Hindlimb muscle (tissue), 1 donor: ENCODE results near the gene DDX46. TPM values are rescaled to one million over a fixed set of nuclear protein-coding genes. Genes with fewer than 3 reads are reported as not detected.
"Not testable (repeated sequence)": the region's sequence is repeated elsewhere in the genome, so short reads cannot be mapped to it uniquely, and the experiment has no call there.

Source experiments
- DNase-seq: peaks from one replicate; pipeline ENCODE4 v3.0.0-alpha.2; 2013
- polyA plus RNA-seq: library from polyadenylated mRNA; unstranded; fragments of 120-200 nt; gene quantifications from one replicate; pipeline ENCODE4 v1.2.1, GENCODE V29; 2013; ENCODE audit not compliant: insufficient read length

Gene DDX46
- polyA plus RNA-seq, 1 donor = 54.2 TPM

GRCh38 chr5:134784241-134784920 is 25.8 kb downstream of the DDX46 start:
- no peak for DNase-seq

- no peak for DNase-seq
Observed at GRCh38 chr5:134784946-134785620, 26.5 kb downstream of the DDX46 start.

- DNase-seq = peak; percentile 1
Observed at GRCh38 chr5:134787692-134788091, 29.1 kb downstream of the DDX46 start.

- DNase-seq = no peak
Observed at GRCh38 chr5:134791580-134791979, 33.0 kb downstream of the DDX46 start.

GRCh38 chr5:134792286-134792685 is 33.7 kb downstream of the DDX46 start:
- no peak for DNase-seq

- no peak for DNase-seq
Observed at GRCh38 chr5:134793111-134793510, 34.5 kb downstream of the DDX46 start.

GRCh38 chr5:134794082-134794481 is 35.5 kb downstream of the DDX46 start:
- no peak for DNase-seq

GRCh38 chr5:134794819-134795218 is 36.2 kb downstream of the DDX46 start:
- DNase-seq = no peak

- DNase-seq = no peak
Observed at GRCh38 chr5:134798468-134798867, 39.9 kb downstream of the DDX46 start.

GRCh38 chr5:134803821-134804220 is 45.2 kb downstream of the DDX46 start:
- DNase-seq = no peak

- DNase-seq = no peak
Observed at GRCh38 chr5:134813407-134813806, 54.8 kb downstream of the DDX46 start.

- DNase-seq = no peak
Observed at GRCh38 chr5:134813827-134814226, 55.2 kb downstream of the DDX46 start.

- no peak for DNase-seq
Observed at GRCh38 chr5:134817006-134817405, 58.4 kb downstream of the DDX46 start.

GRCh38 chr5:134818776-134819175 is 60.2 kb downstream of the DDX46 start:
- no peak for DNase-seq

GRCh38 chr5:134819407-134819963 is 60.9 kb downstream of the DDX46 start:
- DNase-seq = no peak

- no peak for DNase-seq
Observed at GRCh38 chr5:134821841-134822240, 63.3 kb downstream of the DDX46 start.

GRCh38 chr5:134824681-134825080 is 66.1 kb downstream of the DDX46 start:
- no peak for DNase-seq

- no peak for DNase-seq
Observed at GRCh38 chr5:134825212-134825611, 66.6 kb downstream of the DDX46 start.

GRCh38 chr5:134833340-134834032 is 74.9 kb downstream of the DDX46 start:
- DNase-seq = no peak

- no peak for DNase-seq
Observed at GRCh38 chr5:134835623-134836022, 77.0 kb downstream of the DDX46 start.

GRCh38 chr5:134837530-134838181 is 79.1 kb downstream of the DDX46 start:
- DNase-seq = no peak

GRCh38 chr5:134838361-134838760 is 79.8 kb downstream of the DDX46 start:
- not testable (repeated sequence) for DNase-seq

GRCh38 chr5:134840811-134841210 is 82.2 kb downstream of the DDX46 start:
- no peak for DNase-seq
